Activated CD4-positive, alpha-beta T cell treated with anti-CD3 and anti-CD28 coated beads, Interleukin-2, amount 10 ng/mL, durations not matched to agents 24 days and 14 days (primary cell): Measurements from ENCODE around the gene SYNPO. TPM values are rescaled to one million over a fixed set of nuclear protein-coding genes. Genes with fewer than 3 reads are reported as not detected.

Experiments used
- total RNA-seq: library from RNA; stranded (reverse); gene quantifications from 2 replicates; pipeline ENCODE4 v1.2.3, GENCODE V29; 2022

The SYNPO gene
- total RNA-seq, 1 donor from 2014 or later, result not detected

Other genes with a start within 250 kb of the SYNPO start
- 322 and 325 TPM in 2 replicates for gene CD74, start 227.8 kb upstream of the SYNPO start, total RNA-seq
- 2,567 and 2,587 TPM in 2 replicates for gene RPS14, start 190.9 kb upstream of the SYNPO start, total RNA-seq
- 2.8 and 3.9 TPM in 2 replicates for gene NDST1, start 132.5 kb upstream of the SYNPO start, total RNA-seq
- 0.07 and 0.28 TPM in 2 replicates for gene MYOZ3, start 20.6 kb downstream of the SYNPO start, total RNA-seq
- 69.6 and 78.4 TPM in 2 replicates for gene RBM22, start 60.4 kb downstream of the SYNPO start, total RNA-seq
- 43.9 and 44.8 TPM in 2 replicates for gene DCTN4, start 118.4 kb downstream of the SYNPO start, total RNA-seq
- 13.8 and 16.6 TPM in 2 replicates for gene SMIM3, start 138.1 kb downstream of the SYNPO start, total RNA-seq
- gene IRGM, start 205.9 kb downstream of the SYNPO start, total RNA-seq, result 0.91 and 1.2 TPM in 2 replicates